CD4-positive, alpha-beta T cell treated with Interleukin-17A for 1 hour (primary cell): ENCODE data around the gene ANKRD6.
"Not testable (repeated sequence)": the region's sequence is repeated elsewhere in the genome, so short reads cannot be mapped to it uniquely, and the experiment has no call there.

ENCODE experiments used
- DNase-seq: peaks from one replicate; pipeline ENCODE4 v3.0.0-alpha.2; 2020

ANKRD6 gene

GRCh38 chr6:89605861-89606260, 172.9 kb downstream of the ANKRD6 start:
- DNase-seq: no peak

- DNase-seq: peak; percentile 78
Measured at GRCh38 chr6:89610149-89610642, 177.2 kb downstream of the ANKRD6 start.

GRCh38 chr6:89611666-89612065, 178.7 kb downstream of the ANKRD6 start:
- DNase-seq: no peak

GRCh38 chr6:89612121-89612520, 179.2 kb downstream of the ANKRD6 start:
- DNase-seq: no peak

- no peak for DNase-seq
Measured at GRCh38 chr6:89613790-89614189, 180.8 kb downstream of the ANKRD6 start.

- DNase-seq: no peak
Measured at GRCh38 chr6:89615882-89616281, 182.9 kb downstream of the ANKRD6 start.

- no peak for DNase-seq
Measured at GRCh38 chr6:89616531-89616930, 183.6 kb downstream of the ANKRD6 start.

- DNase-seq: no peak
Measured at GRCh38 chr6:89618026-89618425, 185.1 kb downstream of the ANKRD6 start.

- DNase-seq: no peak
Measured at GRCh38 chr6:89619567-89619966, 186.6 kb downstream of the ANKRD6 start.

- no peak for DNase-seq
Measured at GRCh38 chr6:89623749-89624148, 190.8 kb downstream of the ANKRD6 start.

- no peak for DNase-seq
Measured at GRCh38 chr6:89630488-89630887, 197.5 kb downstream of the ANKRD6 start.

- DNase-seq: not testable (repeated sequence)
Measured at GRCh38 chr6:89636412-89636811, 203.5 kb downstream of the ANKRD6 start.

- no peak for DNase-seq
Measured at GRCh38 chr6:89637960-89638319, 205.0 kb downstream of the ANKRD6 start.

- DNase-seq: peak; percentile 90
Measured at GRCh38 chr6:89638320-89639195, 205.6 kb downstream of the ANKRD6 start, which contains the start of gene LYRM2. Gene LYRM2, minus strand, starts transcription at chr6:89638747. Its CDS starts 31 bp downstream, at chr6:89638716.

- DNase-seq: no peak
Measured at GRCh38 chr6:89640804-89641203, 207.9 kb downstream of the ANKRD6 start.

GRCh38 chr6:89641581-89641980, 208.6 kb downstream of the ANKRD6 start:
- not testable (repeated sequence) for DNase-seq

- no peak for DNase-seq
Measured at GRCh38 chr6:89642956-89643355, 210.0 kb downstream of the ANKRD6 start.

- no peak for DNase-seq
Measured at GRCh38 chr6:89643406-89643805, 210.5 kb downstream of the ANKRD6 start.

- DNase-seq: no peak
Measured at GRCh38 chr6:89644864-89645263, 211.9 kb downstream of the ANKRD6 start.

GRCh38 chr6:89649682-89650081, 216.7 kb downstream of the ANKRD6 start:
- DNase-seq: no peak

GRCh38 chr6:89650579-89650978, 217.6 kb downstream of the ANKRD6 start:
- no peak for DNase-seq

- DNase-seq: no peak
Measured at GRCh38 chr6:89655122-89655521, 222.2 kb downstream of the ANKRD6 start.

- no peak for DNase-seq
Measured at GRCh38 chr6:89657445-89658158, 224.7 kb downstream of the ANKRD6 start.

- DNase-seq: no peak
Measured at GRCh38 chr6:89660981-89661380, 228.0 kb downstream of the ANKRD6 start.
